GM19372 (cell line): Measurements from ENCODE around the gene NELFB.

Source experiments
- ATAC-seq: cut with Tn5 transposase; IDR thresholded peaks from one replicate; pipeline ENCODE4 v1.9.1; 2021; ENCODE audit warnings: mild to moderate bottlenecking, low read depth, moderate library complexity; ENCODE audit not compliant: unreplicated experiment

The NELFB gene

GRCh38 chr9:137266585-137267453 is 11.7 kb downstream of the NELFB start:
- no peak for ATAC-seq

- no peak for ATAC-seq
Observed at GRCh38 chr9:137267933-137268355, 12.8 kb downstream of the NELFB start.

GRCh38 chr9:137268538-137269201 is 13.5 kb downstream of the NELFB start:
- no peak for ATAC-seq

- no peak for ATAC-seq
Observed at GRCh38 chr9:137269231-137269772, 14.2 kb downstream of the NELFB start.

- no peak for ATAC-seq
Observed at GRCh38 chr9:137270929-137271695, 16.0 kb downstream of the NELFB start.

- ATAC-seq: no peak
Observed at GRCh38 chr9:137271696-137272076, 16.6 kb downstream of the NELFB start.

GRCh38 chr9:137272241-137273094 is 17.3 kb downstream of the NELFB start:
- no peak for ATAC-seq

- no peak for ATAC-seq
Observed at GRCh38 chr9:137273095-137273490, 18.0 kb downstream of the NELFB start.

GRCh38 chr9:137273611-137274320 is 18.6 kb downstream of the NELFB start:
- no peak for ATAC-seq

- no peak for ATAC-seq
Observed at GRCh38 chr9:137275203-137275587, 20.1 kb downstream of the NELFB start.

- no peak for ATAC-seq
Observed at GRCh38 chr9:137275588-137276472, 20.7 kb downstream of the NELFB start.

- ATAC-seq: no peak
Observed at GRCh38 chr9:137276473-137277328, 21.6 kb downstream of the NELFB start.

GRCh38 chr9:137277329-137278041 is 22.4 kb downstream of the NELFB start, which contains the start of gene TOR4A:
Gene TOR4A, plus strand, starts transcription at chr9:137277726. Its CDS starts 964 bp downstream, at chr9:137278690.
- peak; percentile 71 for ATAC-seq

GRCh38 chr9:137278061-137278701 is 23.1 kb downstream of the NELFB start:
- no peak for ATAC-seq

GRCh38 chr9:137278721-137279711 is 23.9 kb downstream of the NELFB start:
- ATAC-seq: no peak
